ENCODE data around the gene KLHL5.
"Not testable (repeated sequence)": the region's sequence is repeated elsewhere in the genome, so short reads cannot be mapped to it uniquely, and the experiment has no call there.

The KLHL5 gene

GRCh38 chr4:39062094-39062769 is at the start of gene KLHL5:
Gene KLHL5, plus strand, starts transcription at chr4:39062232. Its CDS starts 421 bp downstream, at chr4:39062653.
- no peak for DNase-seq (ENCODE audit: low read depth)

GRCh38 chr4:39014028-39014427 is 48.0 kb upstream of the KLHL5 start:
- DNase-seq (ENCODE audit: low read depth), result no peak

- DNase-seq (ENCODE audit: low read depth), result no peak
Observed at GRCh38 chr4:39020130-39020529, 41.9 kb upstream of the KLHL5 start.

GRCh38 chr4:39021631-39022030 is 40.4 kb upstream of the KLHL5 start:
- DNase-seq (ENCODE audit: low read depth), result no peak

- DNase-seq (ENCODE audit: low read depth), result no peak
Observed at GRCh38 chr4:39022241-39022640, 39.8 kb upstream of the KLHL5 start.

- DNase-seq (ENCODE audit: low read depth), result no peak
Observed at GRCh38 chr4:39023059-39023458, 39.0 kb upstream of the KLHL5 start.

GRCh38 chr4:39024311-39024865 is 37.6 kb upstream of the KLHL5 start:
- no peak for DNase-seq (ENCODE audit: low read depth)

GRCh38 chr4:39025552-39026085 is 36.4 kb upstream of the KLHL5 start:
- DNase-seq (ENCODE audit: low read depth), result no peak

GRCh38 chr4:39026096-39026495 is 35.9 kb upstream of the KLHL5 start:
- no peak for DNase-seq (ENCODE audit: low read depth)

- no peak for DNase-seq (ENCODE audit: low read depth)
Observed at GRCh38 chr4:39029752-39030694, 32.0 kb upstream of the KLHL5 start.

GRCh38 chr4:39030725-39031124 is 31.3 kb upstream of the KLHL5 start:
- no peak for DNase-seq (ENCODE audit: low read depth)

- not testable (repeated sequence) for DNase-seq (ENCODE audit: low read depth)
Observed at GRCh38 chr4:39031590-39032020, 30.4 kb upstream of the KLHL5 start.

GRCh38 chr4:39032218-39033085 is 29.6 kb upstream of the KLHL5 start, which contains the start of gene TMEM156:
Gene TMEM156, minus strand, starts transcription at chr4:39032409. Its CDS starts 96 bp downstream, at chr4:39032313.
- DNase-seq (ENCODE audit: low read depth), result no peak

GRCh38 chr4:39036172-39036571 is 25.9 kb upstream of the KLHL5 start:
- DNase-seq (ENCODE audit: low read depth), result no peak

GRCh38 chr4:39037491-39037825 is 24.6 kb upstream of the KLHL5 start:
- no peak for DNase-seq (ENCODE audit: low read depth)

- no peak for DNase-seq (ENCODE audit: low read depth)
Observed at GRCh38 chr4:39037941-39038340, 24.1 kb upstream of the KLHL5 start.

GRCh38 chr4:39039108-39039507 is 22.9 kb upstream of the KLHL5 start:
- no peak for DNase-seq (ENCODE audit: low read depth)

- DNase-seq (ENCODE audit: low read depth), result no peak
Observed at GRCh38 chr4:39042366-39042765, 19.7 kb upstream of the KLHL5 start.

- DNase-seq (ENCODE audit: low read depth), result no peak
Observed at GRCh38 chr4:39043058-39043860, 18.8 kb upstream of the KLHL5 start.

- no peak for DNase-seq (ENCODE audit: low read depth)
Observed at GRCh38 chr4:39043861-39044363, 18.1 kb upstream of the KLHL5 start.

Measured in GM04503 (cell line).